Endothelial cell of umbilical vein (primary cell): Measurements from ENCODE around the gene ARFGAP3. TPM values are rescaled to one million over a fixed set of nuclear protein-coding genes. Genes with fewer than 3 reads are reported as not detected.

ENCODE experiments used
- BruUV-seq: library from RNA; stranded (reverse); fragments of 400-500 nt; replicated peaks from 2 replicates; lab custom pipeline; 2021; lab: Mats Ljungman, UMichigan
- CTCF ChIA-PET: fragments of 300-600, 350-600 bp; sonication (Branson Sonifier 250); formaldehyde crosslinking; loops from one replicate; lab custom pipeline; 2021; ENCODE audit warnings: antibody characterized with exemption, inconsistent platforms; lab: Charles Lee
- POLR2A ChIA-PET: fragments of 300-600, 350-600 bp; sonication (Branson Sonifier 250); formaldehyde crosslinking; loops from one replicate; lab custom pipeline; 2021; ENCODE audit warnings: antibody characterized with exemption, inconsistent platforms; lab: Charles Lee
- DNase-seq: peaks from one replicate; pipeline ENCODE4 v3.0.0-alpha.2; 2011; ENCODE audit warnings: low read depth, low spot score
- FAIRE-seq: peaks from 2 replicates; lab custom pipeline; 2011; peaks lifted over from hg19 to GRCh38; lab: Jason Lieb, UNC
- H2AFZ ChIP-seq: 2 replicates; pipeline ENCODE4 v1.6.0; 2012; ENCODE audit warnings: low read depth, low read length, control low read depth, inconsistent platforms
- H3K27ac ChIP-seq: 2 replicates; pipeline ENCODE4 v1.5.1; 2011; ENCODE audit warnings: low read depth, mild to moderate bottlenecking, control low read depth, low read length, moderate library complexity; ENCODE audit not compliant: insufficient read depth
- H3K27me3 ChIP-seq, 2 experiments: 2 replicates each; pipeline versions ENCODE4 v1.6.0 to v1.6.1; 2011; ENCODE audit warnings: low read length in 2 of 2, mixed read lengths in 1 of 2; ENCODE audit not compliant: control insufficient read depth in 2 of 2, insufficient read depth in 2 of 2
- H3K36me3 ChIP-seq, 2 experiments: 2 replicates in 1 of 2; 3 replicates in 1 of 2; pipeline ENCODE4 v1.5.1; 2011; ENCODE audit warnings: low read length in 2 of 2, mild to moderate bottlenecking in 1 of 2, moderate library complexity in 1 of 2; ENCODE audit not compliant: control insufficient read depth in 2 of 2, insufficient read depth in 2 of 2; ENCODE audit errors: extremely low read depth in 1 of 2
- H3K4me1 ChIP-seq: 3 replicates; pipeline ENCODE4 v1.5.1; 2011; ENCODE audit warnings: mild to moderate bottlenecking, low read length; ENCODE audit not compliant: control insufficient read depth, insufficient read depth; ENCODE audit errors: extremely low read depth
- H3K4me2 ChIP-seq: 2 replicates; pipeline ENCODE4 v1.6.1; 2011; ENCODE audit warnings: low read length, control low read depth, mixed read lengths; ENCODE audit not compliant: insufficient read depth
- H3K4me3 ChIP-seq, 3 experiments: fragments of 200-600 bp in 1 of 3; sonication (generic), shearing (Covaris generic) in 1 of 3; replicated peaks in 1 of 3; 2 replicates each; pipeline ENCODE4 v1.5.1; 2011 to 2016; ENCODE audit warnings: control low read depth in 3 of 3, low read length in 3 of 3, mild to moderate bottlenecking in 2 of 3, inconsistent platforms in 1 of 3, low read depth in 1 of 3, moderate library complexity in 1 of 3; ENCODE audit not compliant: insufficient read depth in 1 of 3
- H3K79me2 ChIP-seq: 2 replicates; pipeline ENCODE4 v1.6.0; 2012; ENCODE audit warnings: low read length, inconsistent platforms; ENCODE audit not compliant: control insufficient read depth, insufficient read depth
- H3K9ac ChIP-seq: replicated peaks from 2 replicates; pipeline ENCODE3; 2011; ENCODE audit warnings: low read length, control low read depth; ENCODE audit not compliant: insufficient read depth; ENCODE audit errors: extremely low read depth
- H3K9me1 ChIP-seq: replicated peaks from 3 replicates; pipeline ENCODE4 v1.6.0; 2011; ENCODE audit warnings: mild to moderate bottlenecking, low read length; ENCODE audit not compliant: control insufficient read depth, insufficient read depth; ENCODE audit errors: extremely low read depth
- H3K9me3 ChIP-seq: replicated peaks from 2 replicates; pipeline ENCODE4 v1.5.1; 2012; ENCODE audit warnings: low read length, inconsistent platforms; ENCODE audit not compliant: control insufficient read depth, insufficient read depth
- H4K20me1 ChIP-seq: replicated peaks from 2 replicates; pipeline ENCODE3; 2011; ENCODE audit warnings: mild to moderate bottlenecking, low read length; ENCODE audit not compliant: control insufficient read depth, insufficient read depth; ENCODE audit errors: extremely low read depth
- CTCF ChIP-seq, 2 donors: IDR thresholded peaks; 1 replicate in 1 of 2; 2 replicates in 1 of 2; pipeline ENCODE4 v1.5.1; 2011; ENCODE audit warnings: low read length in 2 of 2, mild to moderate bottlenecking in 2 of 2, moderate library complexity in 2 of 2, control low read depth in 1 of 2, inconsistent platforms in 1 of 2, low read depth in 1 of 2; ENCODE audit not compliant: insufficient read depth in 1 of 2; ENCODE audit errors: extremely low read depth in 1 of 2
- EZH2 ChIP-seq: IDR thresholded peaks from 2 replicates; pipeline ENCODE4 v1.6.1; 2012; ENCODE audit warnings: borderline replicate concordance, low read depth, mild to moderate bottlenecking, moderate library complexity, low read length, inconsistent platforms; ENCODE audit not compliant: severe bottlenecking
- FOS ChIP-seq: IDR thresholded peaks from 2 replicates; pipeline ENCODE4 v1.6.1; 2011; ENCODE audit warnings: mild to moderate bottlenecking, low read length, moderate library complexity, borderline replicate concordance; ENCODE audit not compliant: insufficient read depth
- GATA2 ChIP-seq: IDR thresholded peaks from 2 replicates; pipeline ENCODE4 v1.7.0; 2011; ENCODE audit warnings: low read depth, mild to moderate bottlenecking, moderate library complexity, mixed read lengths, low read length; ENCODE audit not compliant: insufficient read length, insufficient read depth
- JUN ChIP-seq: IDR thresholded peaks from 2 replicates; pipeline ENCODE4 v1.6.1; 2011; ENCODE audit warnings: borderline replicate concordance, low read depth; ENCODE audit not compliant: insufficient read length, insufficient read depth
- MYC ChIP-seq: IDR thresholded peaks from one replicate; pipeline ENCODE4 v1.6.1; 2011; ENCODE audit warnings: mild to moderate bottlenecking, low read depth, low read length
- POLR2A ChIP-seq: IDR thresholded peaks from 2 replicates; pipeline ENCODE4 v1.6.1; 2012; ENCODE audit warnings: low read depth, mild to moderate bottlenecking, control low read depth, low read length
- POLR2AphosphoS5 ChIP-seq: IDR thresholded peaks from 2 replicates; pipeline ENCODE4 v1.6.1; 2012; ENCODE audit warnings: low read depth, mild to moderate bottlenecking, control low read depth, low read length, moderate library complexity; ENCODE audit not compliant: insufficient read depth
- dilution Hi-C: fragments of 300-500 bp; cut with MboI; formaldehyde crosslinking; loops from one replicate; pipeline ENCODE4 v1.15.0; 2019; ENCODE audit warnings: low sequenced_read_pairs; ENCODE audit not compliant: extremely low pct_ligation_motif_present
- intact Hi-C: fragments of 100-400 bp; cut with micrococcal nuclease; formaldehyde crosslinking; loops from one replicate; pipeline ENCODE4 v1.10.0; 2022
- polyA plus RNA-seq, 4 experiments: library from polyadenylated mRNA; depleted of rRNA in 3 of 4; stranded (reverse) in 3 of 4; unstranded in 1 of 4; fragments of >200 nt; gene quantifications; 2 replicates each; pipeline versions ENCODE4 v1.2.1 to v1.2.3, GENCODE V29; 2011 to 2012; ENCODE audit warnings: missing spikeins in 1 of 4
- total RNA-seq: library from RNA; stranded (reverse); gene quantifications from 2 replicates; pipeline ENCODE4 v1.2.3, GENCODE V29; 2021
- TF ChIP-seq, protein P1 (sequence below): IDR thresholded peaks from 2 replicates; pipeline ENCODE4 v1.6.1; 2011; ENCODE audit not compliant: insufficient read depth, insufficient read length

The ARFGAP3 gene
- total and polyA plus RNA-seq, 2 donors (not counting 3 experiments of a cell fraction or from before 2014, with no cell fraction given) = 29.1 to 33.4 TPM

- Histone ChIP-seq H2AFZ (no peak overlapping the region), H3K27me3 (no peaks in the 10 kb centered on the region), H3K4me2 (no peak overlapping the region), H3K9me1 (no peaks in the 10 kb centered on the region), H3K27ac (no peak overlapping the region), H3K4me3 (no peak overlapping the region), H3K9me3 (no peaks in the 10 kb centered on the region), H3K4me1 (peaks cover 6% of the 10 kb centered on the region), H3K9ac (no peak overlapping the region), H3K79me2 (no peaks in the 10 kb centered on the region), H3K36me3 (no peaks in the 10 kb centered on the region), H4K20me1 (no peaks in the 10 kb centered on the region)
- dilution Hi-C loops (no loop called here), intact Hi-C loops (no loop called here)
- ChIA-PET CTCF (no interaction called here), POLR2A (no interaction called here)
- DNase-seq (no peak), FAIRE-seq (no peak)
- BruUV-seq = no TSS peak
- no peak for TF ChIP-seq GATA2
- no peak for TF ChIP-seq JUN
- no peak for TF ChIP-seq POLR2AphosphoS5
- no peak for TF ChIP-seq MYC
- TF ChIP-seq, protein P1, sequence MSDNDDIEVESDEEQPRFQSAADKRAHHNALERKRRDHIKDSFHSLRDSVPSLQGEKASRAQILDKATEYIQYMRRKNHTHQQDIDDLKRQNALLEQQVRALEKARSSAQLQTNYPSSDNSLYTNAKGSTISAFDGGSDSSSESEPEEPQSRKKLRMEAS = no peak
- TF ChIP-seq CTCF (IDR thresholded peaks at IDR 0.05; ENCODE audit: extremely low read depth in 1 of 2, insufficient read depth in 1 of 2, low read depth in 1 of 2, low read length in 2 of 2) = no peak
- no peak for TF ChIP-seq EZH2
- no peak for TF ChIP-seq POLR2A
- no peak for TF ChIP-seq FOS
These were observed 104.2 kb downstream of the ARFGAP3 start for GRCh38 chr22:42752912-42753311.
